Upper lobe of right lung (tissue), 1 donor: Measurements from ENCODE around the gene SUPT4H1. TPM values are rescaled to one million over a fixed set of nuclear protein-coding genes. Genes with fewer than 3 reads are reported as not detected.
"Not testable (repeated sequence)": the region's sequence is repeated elsewhere in the genome, so short reads cannot be mapped to it uniquely, and the experiment has no call there.

Experiments
- ATAC-seq: fragments of 200-7000 bp; cut with Tn5 transposase; one replicate; pipeline ENCODE4 v1.9.1; 2020; ENCODE audit warnings: mild to moderate bottlenecking, moderate library complexity
- DNase-seq: peaks from one replicate; pipeline ENCODE4 v3.0.0-alpha.2; 2020
- H3K27ac ChIP-seq: fragments of 200-600 bp; one replicate; pipeline ENCODE4 v1.8.0; 2022
- H3K27me3 ChIP-seq: fragments of 200-600 bp; one replicate; pipeline ENCODE4 v1.8.0; 2022; ENCODE audit warnings: mild to moderate bottlenecking
- H3K36me3 ChIP-seq: fragments of 200-600 bp; one replicate; pipeline ENCODE4 v1.8.0; 2022
- H3K4me1 ChIP-seq: fragments of 200-600 bp; one replicate; pipeline ENCODE4 v1.8.0; 2022
- H3K4me3 ChIP-seq: fragments of 200-600 bp; one replicate; pipeline ENCODE4 v1.8.0; 2022; ENCODE audit warnings: mild to moderate bottlenecking
- H3K9me3 ChIP-seq: fragments of 200-600 bp; one replicate; pipeline ENCODE4 v1.8.0; 2022
- CTCF ChIP-seq: fragments of 200-600 bp; IDR thresholded peaks from one replicate; pipeline ENCODE4 v1.8.0; 2022; ENCODE audit warnings: antibody characterized with exemption
- intact Hi-C: fragments of 100-400 bp; cut with DNase I; formaldehyde crosslinking; loops from one replicate; pipeline ENCODE4 v1.11.0; 2022
- total RNA-seq: library from RNA; stranded (reverse); fragmentation: NEBNext Ultra II Directional; extraction: Animal tissue kit (Norgen Biotek cat#: 25700); gene quantifications from one replicate; pipeline ENCODE4 v1.2.1, GENCODE V29; 2021
- donor health status: DM: no; HTN: yes; CAD: no; lungs with severe emphysema.

The SUPT4H1 gene
- total RNA-seq, 1 donor from 2014 or later = 82.4 TPM

DNA sequence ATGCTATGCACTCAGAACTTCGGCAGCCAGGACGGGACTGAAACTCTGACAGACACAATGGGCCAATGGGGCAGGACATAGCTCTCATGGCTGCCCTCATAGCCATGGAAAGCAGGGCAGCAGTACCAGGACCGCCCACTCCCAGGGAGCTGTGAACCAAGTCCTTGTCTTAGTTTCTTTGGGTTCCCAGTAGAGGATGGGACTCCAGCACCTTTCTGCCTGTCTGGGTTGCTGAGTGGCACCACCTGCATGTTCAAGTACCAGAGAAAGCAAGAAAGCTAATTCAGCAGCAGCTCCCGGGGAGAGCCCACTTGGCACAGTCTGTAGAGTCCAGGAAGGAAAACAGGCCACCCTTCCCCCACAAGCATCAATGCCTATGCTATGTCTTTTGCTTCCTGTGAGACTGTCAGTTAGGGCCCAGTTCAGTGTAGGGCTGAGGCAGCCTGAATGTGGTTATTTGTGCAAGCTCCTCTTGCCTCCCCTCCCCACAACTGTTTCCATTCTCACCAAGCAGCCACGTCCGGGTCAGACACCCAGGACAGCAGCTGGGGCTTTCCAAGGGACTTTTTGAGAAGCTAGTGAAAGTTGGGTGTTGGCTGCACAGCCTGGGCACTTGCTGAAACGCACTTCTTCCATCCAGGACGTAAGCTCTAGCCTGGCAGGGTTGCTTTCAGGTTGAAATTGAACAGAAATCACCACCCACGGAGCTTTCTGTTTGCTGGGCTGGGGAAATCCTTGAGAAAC lies 7.8 kb downstream of the SUPT4H1 start:
- peaks cover 6% of the 10 kb centered on the region for H3K4me1 ChIP-seq
- H3K27ac ChIP-seq = no peak overlapping the region
- no peak for TF ChIP-seq CTCF
- H3K36me3 ChIP-seq = peaks cover 45% of the 10 kb centered on the region
- H3K27me3 ChIP-seq = no peaks in the 10 kb centered on the region
- ATAC-seq (peak; percentile 70), DNase-seq (peak; percentile 55)
- intact Hi-C loops = no loop called here
- H3K4me3 ChIP-seq = no peak overlapping the region
- H3K9me3 ChIP-seq = no peaks in the 10 kb centered on the region

GRCh38 chr17:58343131-58343530 lies 8.9 kb downstream of the SUPT4H1 start:
- Histone ChIP-seq H3K9me3 (no peaks in the 10 kb centered on the region), H3K27me3 (no peaks in the 10 kb centered on the region), H3K4me1 (peaks cover 16% of the 10 kb centered on the region), H3K36me3 (peaks cover 34% of the 10 kb centered on the region), H3K4me3 (no peak overlapping the region), H3K27ac (no peak overlapping the region)
- DNase-seq (peak; percentile 9), ATAC-seq (no peak)
- intact Hi-C loops = no loop called here
- TF ChIP-seq CTCF = no peak

DNA sequence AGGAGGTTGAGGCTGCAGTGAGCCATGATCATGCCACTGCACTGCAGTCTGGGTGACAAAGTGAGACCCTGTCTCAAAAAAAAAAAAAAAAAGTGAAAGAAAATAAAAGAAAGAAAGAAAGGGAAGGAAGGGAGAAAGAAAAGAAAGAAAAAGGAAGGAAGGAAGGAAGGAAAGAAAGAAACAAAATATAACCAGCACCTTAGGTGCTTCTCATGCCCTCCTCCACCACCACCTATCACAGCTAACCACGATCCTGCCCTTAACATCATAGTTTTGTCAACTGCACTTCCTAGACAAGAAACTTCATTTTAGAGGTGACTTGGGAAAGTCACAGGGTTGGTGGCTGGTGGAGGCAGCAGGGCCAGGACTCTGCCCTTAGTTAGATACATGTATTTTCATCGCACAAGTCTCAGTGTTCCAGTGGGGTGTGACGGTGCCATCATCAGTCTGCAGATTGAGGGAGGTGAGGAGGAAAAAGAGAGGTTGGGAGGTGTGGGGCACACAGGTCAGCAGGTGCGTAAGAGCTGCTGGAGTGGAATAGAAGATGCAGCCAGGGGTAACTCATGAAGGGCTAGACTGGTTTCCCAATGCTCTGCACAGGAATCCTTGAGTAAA lies 10.0 kb downstream of the SUPT4H1 start:
- H3K4me1 ChIP-seq = peaks cover 21% of the 10 kb centered on the region
- H3K27me3 ChIP-seq = no peaks in the 10 kb centered on the region
- intact Hi-C loops = no loop called here
- no peak overlapping the region for H3K27ac ChIP-seq
- TF ChIP-seq CTCF = no peak
- peaks cover 22% of the 10 kb centered on the region for H3K36me3 ChIP-seq
- no peak overlapping the region for H3K4me3 ChIP-seq
- ATAC-seq (no peak), DNase-seq (peak; percentile 27)
- H3K9me3 ChIP-seq = no peaks in the 10 kb centered on the region

GRCh38 chr17:58341136-58341860 lies 10.7 kb downstream of the SUPT4H1 start:
- Histone ChIP-seq H3K4me1 (peaks cover 27% of the 10 kb centered on the region), H3K36me3 (peaks cover 16% of the 10 kb centered on the region)
- H3K27me3 ChIP-seq, H3K27ac ChIP-seq, ATAC-seq, H3K9me3 ChIP-seq, intact Hi-C loops, H3K4me3 ChIP-seq: not testable (repeated sequence)
- peak; percentile 33 for DNase-seq

GRCh38 chr17:58340405-58340876 lies 11.6 kb downstream of the SUPT4H1 start:
- no peaks in the 10 kb centered on the region for H3K9me3 ChIP-seq
- DNase-seq (no peak), ATAC-seq (no peak)
- peaks cover 7% of the 10 kb centered on the region for H3K36me3 ChIP-seq
- TF ChIP-seq CTCF = no peak
- peak overlapping the region; percentile 92 for H3K27ac ChIP-seq
- intact Hi-C loops = no loop called here
- H3K4me3 ChIP-seq = no peak overlapping the region
- peaks cover 35% of the 10 kb centered on the region for H3K4me1 ChIP-seq
- no peaks in the 10 kb centered on the region for H3K27me3 ChIP-seq
